Neural progenitor cell (in vitro differentiated cells): Measurements from ENCODE around the gene DIS3L. TPM values are rescaled to one million over a fixed set of nuclear protein-coding genes. Genes with fewer than 3 reads are reported as not detected.
A peak's percentile ranks its signal among the peaks of the same experiment; 100 is the strongest.

Experiments used
- DNase-seq: peaks from one replicate; pipeline ENCODE4 v3.0.0-alpha.2; 2016; ENCODE audit warnings: low spot score
- H2AFZ ChIP-seq: fragments of 200-600 bp; sonication (generic); replicated peaks from 2 replicates; pipeline ENCODE4 v1.6.1; 2016; ENCODE audit warnings: antibody characterized with exemption
- H3F3A ChIP-seq: fragments of 200-600 bp; sonication (generic); 2 replicates; pipeline ENCODE4 v1.6.1; 2016; ENCODE audit warnings: antibody characterized with exemption, low read depth
- H3K27ac ChIP-seq: fragments of 200-600 bp; sonication (generic); 2 replicates; pipeline ENCODE4 v1.5.1; 2016; ENCODE audit warnings: mild to moderate bottlenecking
- H3K27me3 ChIP-seq: fragments of 200-600 bp; sonication (generic); 2 replicates; pipeline ENCODE4 v1.6.1; 2016; ENCODE audit warnings: mild to moderate bottlenecking, moderate library complexity
- H3K36me3 ChIP-seq: fragments of 200-600 bp; sonication (generic); 2 replicates; pipeline ENCODE4 v1.5.1; 2016
- H3K4me1 ChIP-seq: fragments of 200-600 bp; sonication (generic); 2 replicates; pipeline ENCODE4 v1.6.1; 2016; ENCODE audit warnings: mixed run types
- H3K4me2 ChIP-seq: fragments of 200-600 bp; sonication (generic); 2 replicates; pipeline ENCODE4 v1.6.1; 2016
- H3K4me3 ChIP-seq: fragments of 200-600 bp; sonication (generic); 2 replicates; pipeline ENCODE4 v1.5.1; 2016
- H3K79me2 ChIP-seq: fragments of 200-600 bp; sonication (generic); 2 replicates; pipeline ENCODE4 v1.6.1; 2016; ENCODE audit warnings: low read depth
- H3K9ac ChIP-seq: fragments of 200-600 bp; sonication (generic); 2 replicates; pipeline ENCODE4 v1.6.1; 2016
- H3K9me3 ChIP-seq: fragments of 200-600 bp; sonication (generic); 2 replicates; pipeline ENCODE4 v1.5.1; 2016; ENCODE audit warnings: low read depth
- H4K20me1 ChIP-seq: fragments of 200-600 bp; sonication (generic); 2 replicates; pipeline ENCODE4 v1.6.1; 2016; ENCODE audit warnings: low read depth
- H3K27ac Mint-ChIP-seq: 3 replicates; pipeline ENCODE4 v1.8.0; 2021; ENCODE audit warnings: mixed read lengths
- H3K27me3 Mint-ChIP-seq: 2 replicates; pipeline ENCODE4 v1.8.0; 2022; ENCODE audit warnings: low read depth, mild to moderate bottlenecking, inconsistent platforms, moderate library complexity, mixed read lengths; ENCODE audit not compliant: insufficient read depth
- H3K36me3 Mint-ChIP-seq: 3 replicates; pipeline ENCODE4 v1.8.0; 2021; ENCODE audit warnings: mixed read lengths
- H3K4me1 Mint-ChIP-seq: 3 replicates; pipeline ENCODE4 v1.8.0; 2021; ENCODE audit warnings: mixed read lengths
- H3K4me3 Mint-ChIP-seq: 3 replicates; pipeline ENCODE4 v1.8.0; 2021; ENCODE audit warnings: mild to moderate bottlenecking, moderate library complexity, mixed read lengths
- H3K9me3 Mint-ChIP-seq: 3 replicates; pipeline ENCODE4 v1.8.0; 2020; ENCODE audit warnings: mixed read lengths
- EZH2 ChIP-seq: fragments of 200-600 bp; sonication (generic); IDR thresholded peaks from 2 replicates; pipeline ENCODE4 v1.6.1; 2017; ENCODE audit warnings: antibody characterized with exemption, mild to moderate bottlenecking, moderate library complexity
- EZH2phosphoT487 ChIP-seq: fragments of 200-600 bp; sonication (generic); IDR thresholded peaks from 2 replicates; pipeline ENCODE4 v1.6.1; 2017; ENCODE audit warnings: antibody characterized with exemption
- total RNA-seq: library from RNA; depleted of rRNA; stranded (reverse); fragments of >200 nt; gene quantifications from 2 replicates; pipeline ENCODE4 v1.2.3, GENCODE V29; 2015; ENCODE audit warnings: low replicate concordance
- TF ChIP-seq, protein P1 (sequence below): fragments of 200-600 bp; sonication (generic); IDR thresholded peaks from 2 replicates; pipeline ENCODE4 v1.5.1; 2017; ENCODE audit warnings: antibody characterized with exemption, mild to moderate bottlenecking

Gene DIS3L
- total RNA-seq, 1 donor from 2014 or later = 53.8 TPM

DNA sequence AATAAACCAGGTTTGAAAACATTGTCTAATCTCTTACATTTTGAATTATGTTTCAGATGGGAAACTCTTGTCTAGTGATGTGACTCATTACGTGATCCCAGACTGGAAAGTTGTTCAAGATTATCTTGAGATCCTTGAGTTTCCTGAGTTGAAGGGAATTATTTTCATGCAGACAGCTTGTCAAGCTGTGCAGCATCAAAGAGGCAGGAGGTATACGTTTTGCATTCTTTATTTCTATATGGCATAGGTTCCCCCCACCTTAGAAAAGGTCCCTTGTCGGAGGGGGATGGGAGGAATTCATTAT is 1.5 kb downstream of the DIS3L start:
- H3K9me3 ChIP-seq = no peaks in the 10 kb centered on the region
- no peak overlapping the region for H2AFZ ChIP-seq
- peaks cover 9% of the 10 kb centered on the region for H3K36me3 Mint-ChIP-seq
- peak overlapping the region; percentile 57 for H3K4me3 ChIP-seq
- peaks cover 3% of the 10 kb centered on the region for H4K20me1 ChIP-seq
- H3K27ac Mint-ChIP-seq = peak overlapping the region; percentile 96
- H3K4me2 ChIP-seq = peak overlapping the region; percentile 87
- H3K4me3 Mint-ChIP-seq = peak overlapping the region; percentile 89
- H3K9ac ChIP-seq = no peak overlapping the region
- peaks cover 31% of the 10 kb centered on the region for H3K4me1 Mint-ChIP-seq
- no peak for DNase-seq
- H3K27ac ChIP-seq = no peak overlapping the region
- H3K4me1 ChIP-seq = peaks cover 11% of the 10 kb centered on the region
- H3F3A ChIP-seq = peaks cover 13% of the 10 kb centered on the region
- H3K9me3 Mint-ChIP-seq = no peaks in the 10 kb centered on the region
- peaks cover 6% of the 10 kb centered on the region for H3K27me3 Mint-ChIP-seq
- no peaks in the 10 kb centered on the region for H3K36me3 ChIP-seq
- peaks cover 5% of the 10 kb centered on the region for H3K27me3 ChIP-seq
- H3K79me2 ChIP-seq = peaks cover 29% of the 10 kb centered on the region
- TF ChIP-seq EZH2 (no peak), EZH2phosphoT487 (no peak)
- TF ChIP-seq, protein P1, sequence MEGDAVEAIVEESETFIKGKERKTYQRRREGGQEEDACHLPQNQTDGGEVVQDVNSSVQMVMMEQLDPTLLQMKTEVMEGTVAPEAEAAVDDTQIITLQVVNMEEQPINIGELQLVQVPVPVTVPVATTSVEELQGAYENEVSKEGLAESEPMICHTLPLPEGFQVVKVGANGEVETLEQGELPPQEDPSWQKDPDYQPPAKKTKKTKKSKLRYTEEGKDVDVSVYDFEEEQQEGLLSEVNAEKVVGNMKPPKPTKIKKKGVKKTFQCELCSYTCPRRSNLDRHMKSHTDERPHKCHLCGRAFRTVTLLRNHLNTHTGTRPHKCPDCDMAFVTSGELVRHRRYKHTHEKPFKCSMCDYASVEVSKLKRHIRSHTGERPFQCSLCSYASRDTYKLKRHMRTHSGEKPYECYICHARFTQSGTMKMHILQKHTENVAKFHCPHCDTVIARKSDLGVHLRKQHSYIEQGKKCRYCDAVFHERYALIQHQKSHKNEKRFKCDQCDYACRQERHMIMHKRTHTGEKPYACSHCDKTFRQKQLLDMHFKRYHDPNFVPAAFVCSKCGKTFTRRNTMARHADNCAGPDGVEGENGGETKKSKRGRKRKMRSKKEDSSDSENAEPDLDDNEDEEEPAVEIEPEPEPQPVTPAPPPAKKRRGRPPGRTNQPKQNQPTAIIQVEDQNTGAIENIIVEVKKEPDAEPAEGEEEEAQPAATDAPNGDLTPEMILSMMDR = no peak

DNA sequence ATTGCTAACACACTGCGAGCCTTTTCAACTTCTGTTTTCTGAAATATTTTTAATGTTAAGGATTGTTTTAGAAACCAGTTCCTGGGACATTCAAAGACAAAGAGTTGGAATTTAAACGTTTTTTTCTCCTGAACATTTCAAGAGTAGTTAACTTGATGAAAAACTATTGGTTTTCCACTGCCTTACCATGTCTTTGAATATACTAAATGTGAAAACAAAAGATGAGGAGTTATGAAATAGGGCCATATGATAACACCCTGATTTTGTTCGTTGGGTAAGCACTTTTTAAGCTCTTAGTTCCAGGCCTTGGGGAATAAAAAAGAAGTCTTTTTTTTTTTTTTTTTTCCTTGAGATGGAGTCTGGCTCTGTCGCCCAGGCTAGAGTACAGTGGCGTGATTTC is 2.8 kb downstream of the DIS3L start:
- Histone ChIP-seq H3K4me1 (peaks cover 11% of the 10 kb centered on the region), H3K4me2 (no peak overlapping the region), H3K27ac (no peak overlapping the region), H3F3A (peaks cover 13% of the 10 kb centered on the region), H4K20me1 (peaks cover 3% of the 10 kb centered on the region), H3K4me3 (no peak overlapping the region), H3K36me3 (no peaks in the 10 kb centered on the region), H3K27me3 (peaks cover 5% of the 10 kb centered on the region), H3K9me3 (no peaks in the 10 kb centered on the region), H3K9ac (no peak overlapping the region), H2AFZ (no peak overlapping the region), H3K79me2 (peaks cover 29% of the 10 kb centered on the region)
- Mint-ChIP-seq H3K27ac (no peak overlapping the region), H3K36me3 (peaks cover 9% of the 10 kb centered on the region), H3K4me3 (no peak overlapping the region), H3K27me3 (peaks cover 6% of the 10 kb centered on the region), H3K9me3 (no peaks in the 10 kb centered on the region), H3K4me1 (peaks cover 31% of the 10 kb centered on the region)
- TF ChIP-seq EZH2phosphoT487 = no peak
- no peak for TF ChIP-seq EZH2
- TF ChIP-seq, protein P1 = no peak
- DNase-seq = no peak

DNA sequence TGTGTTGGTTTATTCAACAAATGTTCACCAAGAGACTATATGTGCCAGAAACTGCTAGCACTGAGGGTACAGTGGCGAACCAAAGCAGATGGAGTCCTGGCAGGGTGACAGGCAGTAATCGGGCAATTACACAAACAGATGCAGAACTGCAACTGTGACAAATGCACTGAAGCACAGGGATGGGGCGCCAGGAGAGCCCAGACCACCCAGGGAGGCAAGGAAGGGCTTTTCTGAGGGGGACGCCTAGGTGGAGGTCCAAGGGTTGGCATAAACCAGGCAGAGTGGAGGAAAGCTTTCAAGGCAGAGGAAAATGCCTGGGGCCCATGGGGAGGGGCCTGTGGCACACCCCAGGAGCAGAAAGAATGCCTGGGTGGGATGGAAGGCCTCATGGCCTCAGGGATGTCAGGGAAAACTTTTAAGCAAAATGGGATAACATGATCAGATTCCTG is 5.5 kb downstream of the DIS3L start:
- H3K4me3 Mint-ChIP-seq = no peak overlapping the region
- Histone ChIP-seq H3K27ac (no peak overlapping the region), H3K4me3 (no peak overlapping the region), H3K36me3 (no peaks in the 10 kb centered on the region), H3K79me2 (peaks cover 29% of the 10 kb centered on the region), H3F3A (peaks cover 8% of the 10 kb centered on the region), H3K4me2 (no peak overlapping the region), H3K27me3 (no peaks in the 10 kb centered on the region), H2AFZ (no peak overlapping the region), H3K4me1 (peaks cover 11% of the 10 kb centered on the region), H3K9ac (no peak overlapping the region), H3K9me3 (no peaks in the 10 kb centered on the region), H4K20me1 (peaks cover 3% of the 10 kb centered on the region)
- no peaks in the 10 kb centered on the region for H3K9me3 Mint-ChIP-seq
- peaks cover 18% of the 10 kb centered on the region for H3K4me1 Mint-ChIP-seq
- peaks cover 9% of the 10 kb centered on the region for H3K36me3 Mint-ChIP-seq
- H3K27me3 Mint-ChIP-seq = peaks cover 6% of the 10 kb centered on the region
- TF ChIP-seq EZH2 (no peak), EZH2phosphoT487 (no peak)
- TF ChIP-seq, protein P1 = no peak
- H3K27ac Mint-ChIP-seq = no peak overlapping the region
- DNase-seq = no peak
